NCI-H82 treated with DMSO at 0.1 percent for 48 hours (cell line): ENCODE measurements around the gene CEP164.
"Not testable (repeated sequence)": the region's sequence is repeated elsewhere in the genome, so short reads cannot be mapped to it uniquely, and the experiment has no call there.

Experiments
- DNase-seq: peaks from one replicate; lab custom pipeline; 2025; ENCODE audit not compliant: unreplicated experiment; lab: John Stamatoyannopoulos, UW

Gene CEP164

GRCh38 chr11:117437041-117437790, 109.6 kb downstream of the CEP164 start:
- DNase-seq = no peak

GRCh38 chr11:117437791-117438130, 110.1 kb downstream of the CEP164 start:
- no peak for DNase-seq

DNA sequence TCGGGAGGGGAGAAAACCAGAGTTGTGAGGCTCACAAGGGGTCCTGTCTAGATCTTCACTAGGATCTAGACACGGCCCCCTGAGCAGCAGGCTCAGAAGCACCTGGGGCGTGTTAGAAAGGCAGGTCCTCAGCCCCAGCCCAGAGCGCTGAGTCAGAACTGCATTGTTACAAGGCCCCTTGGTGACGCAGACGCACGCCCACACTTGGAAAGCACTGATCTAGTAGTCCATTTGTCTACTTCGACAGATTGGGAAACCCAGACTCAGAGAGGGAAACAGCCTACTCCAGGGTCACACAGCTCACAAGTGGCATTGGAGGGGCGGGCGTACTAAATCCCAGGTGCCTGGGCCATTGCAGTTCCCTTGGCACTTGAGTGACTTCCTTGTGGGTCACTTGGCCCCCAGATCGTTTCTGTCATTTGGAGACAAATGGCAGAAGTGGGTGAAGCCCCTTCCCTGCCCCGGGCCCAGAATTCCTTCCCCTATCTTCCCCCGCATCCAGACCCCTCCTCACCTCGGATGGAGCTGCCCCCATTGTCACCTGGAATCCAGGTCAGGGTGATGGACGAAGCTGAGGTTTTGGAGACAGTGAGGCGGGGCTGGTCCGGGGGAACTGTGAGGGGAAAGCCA, 110.8 kb downstream of the CEP164 start:
- no peak for DNase-seq

GRCh38 chr11:117439256-117439655, 111.6 kb downstream of the CEP164 start:
- DNase-seq = no peak

DNA sequence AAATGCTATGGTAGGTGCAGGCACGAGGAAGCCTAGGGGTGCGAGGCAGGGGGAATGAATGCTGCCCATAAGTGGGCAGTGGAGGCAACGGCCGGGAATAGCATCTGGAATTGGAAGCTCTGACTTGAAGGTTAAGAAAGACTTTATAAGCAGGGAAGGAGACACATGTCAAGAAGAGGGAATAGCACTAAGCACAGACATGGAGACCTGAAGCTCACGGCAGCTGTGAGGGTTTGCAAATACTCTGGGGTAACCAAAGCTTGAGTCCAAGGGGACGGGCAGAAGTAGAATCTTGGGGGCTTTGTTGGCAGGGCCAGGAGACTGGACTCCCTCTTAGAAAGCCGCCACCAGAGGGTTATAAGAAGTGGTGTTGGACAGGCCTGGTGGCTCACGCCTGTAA, 112.6 kb downstream of the CEP164 start:
- no peak for DNase-seq

- no peak for DNase-seq
Observed at GRCh38 chr11:117441146-117441975, 113.7 kb downstream of the CEP164 start.

- DNase-seq = no peak
Observed at GRCh38 chr11:117442049-117442868, 114.6 kb downstream of the CEP164 start.

DNA sequence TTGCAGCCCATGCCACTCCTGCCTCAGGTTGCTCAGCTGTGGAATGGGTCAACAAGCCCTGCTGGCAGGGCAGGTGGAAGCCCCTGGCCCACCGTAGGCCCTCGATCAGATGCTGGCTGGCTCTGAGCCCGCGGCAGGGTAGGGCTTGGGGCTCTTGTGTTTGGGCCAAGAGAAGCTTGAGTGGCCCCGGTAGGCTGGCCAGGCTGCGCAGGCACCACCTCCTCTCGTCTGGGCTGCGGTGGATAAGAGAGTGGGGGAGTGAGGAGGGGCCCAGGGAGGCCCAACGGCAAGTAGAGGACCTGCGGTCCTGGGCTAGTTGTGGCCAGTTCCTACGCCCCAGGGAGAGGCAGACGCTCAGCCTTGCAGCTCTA, 115.2 kb downstream of the CEP164 start:
- DNase-seq = no peak

- peak; percentile 39 for DNase-seq
Observed at GRCh38 chr11:117443266-117444186, 115.9 kb downstream of the CEP164 start.

DNA sequence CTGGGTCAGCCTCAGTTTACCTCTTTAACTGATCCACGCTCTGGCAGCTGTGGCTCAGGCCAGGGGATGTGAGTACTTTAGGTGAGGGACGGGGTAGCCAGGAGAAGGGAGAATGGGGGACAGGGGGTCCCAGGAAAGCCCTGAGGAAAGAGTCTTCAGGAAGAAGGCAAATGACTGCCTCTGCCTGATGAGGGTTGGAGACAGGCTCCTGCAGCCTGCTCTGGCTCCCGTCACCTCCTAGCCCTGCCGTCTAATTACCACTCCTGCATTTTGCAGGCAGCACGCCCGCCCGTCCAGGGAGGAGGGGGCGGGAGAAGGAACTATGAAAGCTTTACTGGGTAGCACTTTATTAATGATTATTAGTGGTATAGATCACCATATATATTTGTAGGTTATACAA, 116.6 kb downstream of the CEP164 start:
- DNase-seq = no peak

DNA sequence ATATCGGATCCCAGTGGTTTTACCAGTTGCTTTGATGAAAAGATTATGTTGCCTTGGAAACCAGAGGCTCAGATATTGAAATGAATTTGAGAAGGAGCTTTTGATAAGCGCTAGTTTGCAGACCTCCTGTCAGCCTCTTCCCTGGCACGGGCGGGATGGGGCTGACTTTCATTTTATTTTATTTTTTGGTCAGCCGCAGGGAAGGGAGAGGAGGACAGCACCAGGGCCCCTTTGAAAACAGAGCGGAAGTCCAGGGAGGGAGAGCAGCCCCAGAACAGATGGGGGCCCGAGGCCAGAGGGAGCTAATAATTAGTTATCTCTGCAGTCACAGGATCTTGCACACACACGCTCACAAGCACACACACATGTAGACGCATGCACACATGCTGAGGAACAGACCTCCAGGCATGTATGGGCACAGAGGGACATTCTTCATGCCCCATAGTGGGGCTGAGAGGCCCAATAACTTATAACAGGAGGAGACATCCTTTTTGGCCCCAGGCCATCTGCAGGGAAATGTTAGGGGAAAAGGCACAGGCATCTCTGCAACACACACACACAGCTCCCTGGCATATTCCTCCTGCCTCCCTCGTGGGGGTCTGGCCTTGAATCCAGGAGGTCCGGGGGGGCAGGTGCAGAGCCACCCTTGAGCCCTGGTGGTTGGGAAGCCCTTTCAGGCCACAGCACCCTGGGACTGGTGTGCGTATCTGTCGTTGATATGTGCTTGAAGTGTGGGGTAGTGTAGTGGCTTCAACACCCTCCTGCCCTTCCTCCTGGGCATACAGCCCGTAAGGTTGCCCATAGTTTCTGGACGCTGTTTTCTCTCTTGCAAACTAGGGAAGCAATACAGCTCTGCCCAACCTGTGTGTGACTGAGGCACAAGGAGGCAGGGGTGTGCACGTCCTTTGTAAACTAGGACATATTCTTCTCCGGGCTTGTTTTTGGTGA, 117.3 kb downstream of the CEP164 start:
- DNase-seq = no peak

- no peak for DNase-seq
Observed at GRCh38 chr11:117449111-117449693, 121.5 kb downstream of the CEP164 start.

- DNase-seq = no peak
Observed at GRCh38 chr11:117453886-117454563, 126.4 kb downstream of the CEP164 start.

DNA sequence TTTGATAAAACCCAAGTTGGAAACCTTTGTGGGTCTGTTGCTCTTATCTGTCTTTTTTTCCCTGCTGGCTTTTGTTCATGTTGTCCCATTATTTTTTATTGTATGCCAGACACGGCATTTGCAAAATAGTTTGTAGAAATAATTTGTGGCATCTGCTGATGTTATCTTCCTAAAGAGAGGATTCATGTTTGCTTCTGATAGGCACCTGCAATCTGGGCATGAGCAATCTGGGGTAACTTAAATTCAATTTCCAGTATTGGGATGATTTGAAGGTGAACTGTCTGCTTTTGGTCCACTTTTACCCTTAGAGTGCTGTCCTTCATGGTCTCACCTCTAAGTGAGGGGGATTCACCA, 126.9 kb downstream of the CEP164 start:
- no peak for DNase-seq

DNA sequence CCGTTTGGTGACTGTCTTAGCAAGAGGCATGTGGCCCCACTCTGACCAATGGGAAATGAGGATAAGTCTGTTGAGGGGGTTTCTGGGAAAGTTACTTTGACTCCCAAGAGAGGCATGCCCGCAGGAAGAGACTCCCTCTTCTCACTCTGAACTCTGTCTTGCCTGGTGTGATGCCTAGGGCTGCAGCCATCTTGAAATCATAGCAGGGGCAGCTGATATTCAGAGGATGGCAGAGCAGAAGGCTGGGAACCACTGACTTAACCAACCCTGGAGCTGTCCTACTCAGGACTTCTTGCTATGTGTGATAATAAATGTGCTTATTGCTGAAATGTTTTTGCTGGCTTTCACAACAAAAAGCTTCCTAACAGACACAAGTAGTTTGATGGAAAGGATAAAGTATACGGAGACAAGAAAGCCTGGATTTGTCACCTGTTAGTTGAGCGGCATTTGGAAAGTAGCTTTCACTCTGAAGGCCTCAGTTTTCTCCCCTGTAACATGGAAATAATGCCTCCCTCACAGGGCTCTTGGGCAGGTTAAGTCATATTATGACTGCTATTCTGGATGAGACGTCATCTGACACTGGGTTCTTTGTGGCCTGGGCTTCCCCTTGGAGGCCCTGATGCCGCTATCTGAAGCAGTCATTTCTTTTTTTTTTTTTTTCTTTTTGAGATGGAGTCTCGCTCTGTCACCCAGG, 128.5 kb downstream of the CEP164 start:
- no peak for DNase-seq

DNA sequence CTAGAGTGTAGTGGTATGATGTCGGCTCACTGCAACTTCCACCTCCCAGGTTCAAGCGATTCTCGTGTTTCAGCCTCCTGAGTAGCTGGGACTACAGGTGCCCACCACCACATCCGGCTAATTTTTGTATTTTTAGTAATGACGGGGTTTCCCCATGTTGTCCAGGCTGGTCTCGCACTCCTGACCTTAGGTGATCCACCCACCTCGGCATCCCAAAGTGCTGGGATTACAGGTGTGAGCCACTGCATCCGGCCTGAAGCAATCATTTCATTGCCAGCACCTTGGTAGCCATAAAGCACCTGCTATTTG, 129.0 kb downstream of the CEP164 start:
- DNase-seq = not testable (repeated sequence)

DNA sequence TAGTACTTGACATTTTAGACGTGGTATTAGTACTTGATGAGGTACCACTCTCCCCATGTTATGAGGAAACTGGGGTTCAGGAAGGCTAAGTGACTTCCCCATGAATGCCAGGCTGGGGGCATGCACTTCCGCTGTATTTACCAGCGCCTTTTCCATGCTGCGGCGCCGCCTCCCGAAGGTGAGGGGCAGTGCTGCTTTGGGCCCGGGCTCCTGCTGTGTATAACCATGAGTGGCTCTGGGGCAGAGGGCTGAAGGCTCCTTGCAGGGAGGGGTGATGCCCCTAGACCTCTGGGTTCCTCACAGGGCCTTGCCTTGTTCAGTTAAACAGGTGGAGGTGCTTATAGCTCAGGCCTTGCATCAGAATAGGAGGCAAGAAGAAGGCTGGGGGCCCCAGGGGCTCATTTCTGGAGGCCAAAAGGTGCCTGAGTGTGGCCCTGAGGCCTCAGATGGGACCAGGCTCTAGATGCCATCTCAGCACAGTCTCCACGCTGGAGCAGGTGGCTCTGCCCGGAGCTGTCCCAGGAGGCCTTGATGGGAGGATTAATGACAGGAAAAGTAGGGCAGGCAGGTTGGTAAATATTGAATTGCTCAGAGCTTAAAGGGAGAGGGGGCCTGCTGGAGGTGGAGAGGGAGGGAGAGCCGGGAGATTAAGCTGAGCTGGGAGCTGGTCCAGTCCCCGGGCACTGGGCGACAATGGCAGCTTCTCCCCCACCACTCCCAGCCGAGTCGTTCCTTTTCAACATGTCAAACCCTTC, 129.6 kb downstream of the CEP164 start:
- peak; percentile 66 for DNase-seq
